Measurements from ENCODE around the gene ZBTB7C. TPM values are rescaled to one million over a fixed set of nuclear protein-coding genes. Genes with fewer than 3 reads are reported as not detected.

ZBTB7C gene
- total RNA-seq, 1 donor from 2014 or later: 2.7 TPM

GRCh38 chr18:47979611-47980200, 429.5 kb downstream of the ZBTB7C start:
- H3K4me3 ChIP-seq: no peak overlapping the region
- peaks cover 6% of the 10 kb centered on the region for H3K27me3 ChIP-seq (ENCODE audit: low read depth)
- intact Hi-C loops (cut with micrococcal nuclease): no loop called here
- no peaks in the 10 kb centered on the region for H3K36me3 ChIP-seq
- H3K27ac ChIP-seq (replicated peaks): no peak overlapping the region
- H3K9me3 ChIP-seq (replicated peaks): no peaks in the 10 kb centered on the region
- no peaks in the 10 kb centered on the region for H3K4me1 ChIP-seq
- DNase-seq: no peak
- no peak for TF ChIP-seq CTCF (IDR thresholded peaks at IDR 0.05; ENCODE audit: borderline replicate concordance)

DNA sequence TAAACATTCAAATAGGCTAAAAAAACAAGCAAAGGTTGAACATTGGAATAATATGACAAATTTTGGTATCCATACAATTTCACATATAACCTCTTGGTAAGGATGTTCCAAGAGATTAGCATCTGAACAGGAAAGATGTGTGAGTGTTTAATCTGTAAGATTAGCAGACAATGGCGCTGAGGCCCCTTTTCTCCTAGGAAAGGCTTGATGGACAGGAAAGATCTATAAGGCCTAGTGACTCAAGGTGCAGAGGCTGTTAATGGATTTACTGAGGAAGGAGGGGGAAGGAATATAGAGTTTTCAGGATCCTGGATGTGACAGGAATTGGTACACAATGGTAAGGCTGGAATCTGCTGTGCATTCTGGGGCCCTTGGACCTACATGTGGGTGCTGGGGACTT, 430.6 kb downstream of the ZBTB7C start:
- DNase-seq: no peak
- no peaks in the 10 kb centered on the region for H3K36me3 ChIP-seq
- no peaks in the 10 kb centered on the region for H3K4me1 ChIP-seq
- no peak overlapping the region for H3K4me3 ChIP-seq
- H3K27me3 ChIP-seq (ENCODE audit: low read depth): peaks cover 11% of the 10 kb centered on the region
- no peak overlapping the region for H3K27ac ChIP-seq (replicated peaks)
- intact Hi-C loops (cut with micrococcal nuclease): no loop called here
- TF ChIP-seq CTCF (IDR thresholded peaks at IDR 0.05; ENCODE audit: borderline replicate concordance): no peak
- no peaks in the 10 kb centered on the region for H3K9me3 ChIP-seq (replicated peaks)

GRCh38 chr18:47978141-47978540, 431.0 kb downstream of the ZBTB7C start:
- Histone ChIP-seq H3K4me1 (no peaks in the 10 kb centered on the region), H3K27ac (replicated peaks) (no peak overlapping the region), H3K36me3 (no peaks in the 10 kb centered on the region), H3K27me3 (ENCODE audit: low read depth) (peaks cover 15% of the 10 kb centered on the region), H3K4me3 (no peak overlapping the region), H3K9me3 (replicated peaks) (no peaks in the 10 kb centered on the region)
- DNase-seq: no peak
- intact Hi-C loops (cut with micrococcal nuclease): no loop called here
- no peak for TF ChIP-seq CTCF (IDR thresholded peaks at IDR 0.05; ENCODE audit: borderline replicate concordance)

Other genes with a start within 250 kb of the ZBTB7C start
- gene CTIF, start 129.6 kb upstream of the ZBTB7C start, total RNA-seq: 60.0 TPM

Data from left ventricle myocardium inferior (tissue), 1 donor.